HG03039 (cell line): Measurements from ENCODE around the gene S100A14.

Source experiments
- ATAC-seq: cut with Tn5 transposase; IDR thresholded peaks from one replicate; pipeline ENCODE4 v1.9.1; 2021; ENCODE audit warnings: mild to moderate bottlenecking, moderate library complexity; ENCODE audit not compliant: unreplicated experiment

Gene S100A14

GRCh38 chr1:153616917-153617311 is 789 bp upstream of the S100A14 start:
- no peak for ATAC-seq

GRCh38 chr1:153615406-153615805 is 719 bp downstream of the S100A14 start:
- ATAC-seq, result no peak

GRCh38 chr1:153614906-153615305 is 1.2 kb downstream of the S100A14 start:
- ATAC-seq, result no peak

- ATAC-seq, result no peak
Observed at GRCh38 chr1:153614189-153614900, 1.8 kb downstream of the S100A14 start.

GRCh38 chr1:153613406-153613805 is 2.7 kb downstream of the S100A14 start:
- no peak for ATAC-seq

GRCh38 chr1:153612755-153613331 is 3.3 kb downstream of the S100A14 start, which contains the start of gene S100A16:
Gene S100A16, minus strand, starts transcription at chr1:153613137. Its CDS starts 4,986 bp downstream, at chr1:153608151.
- no peak for ATAC-seq

GRCh38 chr1:153612111-153612754 is 3.9 kb downstream of the S100A14 start:
- ATAC-seq, result no peak

- ATAC-seq, result no peak
Observed at GRCh38 chr1:153611356-153611755, 4.8 kb downstream of the S100A14 start.

GRCh38 chr1:153610811-153611301 is 5.3 kb downstream of the S100A14 start:
- ATAC-seq, result no peak

- ATAC-seq, result no peak
Observed at GRCh38 chr1:153610334-153610733, 5.8 kb downstream of the S100A14 start.

- no peak for ATAC-seq
Observed at GRCh38 chr1:153609585-153609907, 6.6 kb downstream of the S100A14 start.

GRCh38 chr1:153608742-153609584 is 7.2 kb downstream of the S100A14 start:
- no peak for ATAC-seq

- no peak for ATAC-seq
Observed at GRCh38 chr1:153608089-153608682, 7.9 kb downstream of the S100A14 start.

GRCh38 chr1:153607381-153607780 is 8.7 kb downstream of the S100A14 start:
- no peak for ATAC-seq

GRCh38 chr1:153606194-153606593 is 9.9 kb downstream of the S100A14 start:
- ATAC-seq, result no peak

GRCh38 chr1:153602749-153603148 is 13.4 kb downstream of the S100A14 start:
- no peak for ATAC-seq

- ATAC-seq, result no peak
Observed at GRCh38 chr1:153599847-153600246, 16.3 kb downstream of the S100A14 start.

GRCh38 chr1:153598309-153599172 is 17.6 kb downstream of the S100A14 start:
- ATAC-seq, result peak; percentile 89

- ATAC-seq, result no peak
Observed at GRCh38 chr1:153597206-153597605, 18.9 kb downstream of the S100A14 start.

GRCh38 chr1:153592748-153593147 is 23.4 kb downstream of the S100A14 start:
- ATAC-seq, result no peak
